C4-2B (cell line): ENCODE data around the gene GPR107.

Experiments used
- CTCF ChIP-seq: fragments of 450-650 bp; conservative IDR thresholded peaks from 2 replicates; pipeline ENCODE4 v1.5.1; 2017; ENCODE audit warnings: mild to moderate bottlenecking
- ZFX ChIP-seq: fragments of 450-650 bp; IDR thresholded peaks from 2 replicates; pipeline ENCODE4 v1.6.1; 2017

DNA sequence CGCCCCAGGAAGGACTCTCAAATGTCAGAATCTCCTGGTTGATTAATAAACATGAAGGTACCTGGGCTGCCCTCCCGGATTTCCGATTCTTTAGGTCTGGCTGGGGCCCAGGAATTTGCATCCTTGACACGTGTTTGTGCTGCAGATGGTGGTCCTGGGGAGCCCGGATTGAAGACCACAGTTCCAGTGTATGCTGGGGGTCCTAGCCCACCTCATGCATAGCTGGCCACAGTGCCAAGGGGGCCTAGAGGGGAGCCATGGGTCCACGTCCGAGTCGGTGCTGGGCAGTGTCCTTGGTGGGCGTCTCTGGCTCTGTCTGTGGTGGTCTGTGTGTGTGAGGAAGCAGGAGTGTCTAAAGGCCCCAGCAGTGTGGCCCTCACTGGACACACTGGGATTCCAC, 121.6 kb downstream of the GPR107 start:
- TF ChIP-seq CTCF (no peak), ZFX (no peak)
